Caco-2 (cell line): ENCODE measurements around the gene TAGLN2. TPM values are rescaled to one million over a fixed set of nuclear protein-coding genes. Genes with fewer than 3 reads are reported as not detected.

ENCODE experiments used
- BruUV-seq: library from RNA; stranded (reverse); fragments of 400-500 nt; replicated peaks from 2 replicates; lab custom pipeline; 2021; lab: Mats Ljungman, UMichigan
- CTCF ChIA-PET: fragments of 300-600 bp; sonication (Branson Sonifier 250); formaldehyde crosslinking; loops from one replicate; lab custom pipeline; 2022; ENCODE audit warnings: antibody characterized with exemption; lab: Charles Lee
- POLR2A ChIA-PET: fragments of 300-600 bp; sonication (Branson Sonifier 250); formaldehyde crosslinking; loops from one replicate; lab custom pipeline; 2022; ENCODE audit warnings: antibody characterized with exemption; lab: Charles Lee
- DNase-seq, 2 experiments: peaks; one replicate each; pipeline versions ENCODE4 v3.0.0 to v3.0.0-alpha.2; 2020 to 2022
- H3K27me3 ChIP-seq: replicated peaks from 2 replicates; pipeline ENCODE4 v1.6.0; 2011; ENCODE audit warnings: low read length; ENCODE audit not compliant: control insufficient read depth, insufficient read depth
- H3K36me3 ChIP-seq: 2 replicates; pipeline ENCODE4 v1.5.1; 2011; ENCODE audit warnings: low read length; ENCODE audit not compliant: control insufficient read depth, insufficient read depth
- H3K4me1 ChIP-seq: fragments of 250-450 bp; sonication (Bioruptor Pico); 2 replicates; pipeline ENCODE4 v1.5.1; 2020; ENCODE audit warnings: mild to moderate bottlenecking
- H3K4me3 ChIP-seq: 2 replicates; pipeline ENCODE4 v1.5.1; 2011; ENCODE audit warnings: low read depth, mild to moderate bottlenecking, control low read depth, low read length
- H3K9me3 ChIP-seq: fragments of 250-450 bp; sonication (Bioruptor Pico); 2 replicates; pipeline ENCODE4 v1.5.1; 2020; ENCODE audit warnings: mild to moderate bottlenecking, moderate library complexity
- H3K27ac Mint-ChIP-seq: one replicate; pipeline ENCODE4 v1.8.0; 2022; ENCODE audit warnings: mixed read lengths; ENCODE audit not compliant: unreplicated experiment
- H3K27me3 Mint-ChIP-seq: one replicate; pipeline ENCODE4 v1.8.0; 2022; ENCODE audit warnings: mixed read lengths; ENCODE audit not compliant: insufficient read depth, unreplicated experiment
- H3K36me3 Mint-ChIP-seq: one replicate; pipeline ENCODE4 v1.8.0; 2022; ENCODE audit warnings: mild to moderate bottlenecking, mixed read lengths; ENCODE audit not compliant: insufficient read depth, unreplicated experiment
- H3K4me1 Mint-ChIP-seq: one replicate; pipeline ENCODE4 v1.8.0; 2022; ENCODE audit warnings: low read depth, mixed read lengths; ENCODE audit not compliant: unreplicated experiment
- H3K4me3 Mint-ChIP-seq: one replicate; pipeline ENCODE4 v1.8.0; 2022; ENCODE audit warnings: mild to moderate bottlenecking, moderate library complexity, mixed read lengths; ENCODE audit not compliant: unreplicated experiment
- H3K9me3 Mint-ChIP-seq: one replicate; pipeline ENCODE4 v1.8.0; 2022; ENCODE audit warnings: mixed read lengths; ENCODE audit not compliant: unreplicated experiment
- CTCF ChIP-seq, 2 experiments: fragments of 200-600 bp in 1 of 2; IDR thresholded peaks; 1 replicate in 1 of 2; 2 replicates in 1 of 2; pipeline versions ENCODE4 v1.5.1 to v1.8.0; 2011 to 2022; ENCODE audit warnings: antibody characterized with exemption in 1 of 2, control low read depth in 1 of 2, inconsistent platforms in 1 of 2, low read depth in 1 of 2, low read length in 1 of 2, mild to moderate bottlenecking in 1 of 2, moderate library complexity in 1 of 2; ENCODE audit not compliant: insufficient read depth in 1 of 2, severe bottlenecking in 1 of 2, unreplicated experiment in 1 of 2
- intact Hi-C: fragments of 100-400 bp; cut with micrococcal nuclease; formaldehyde crosslinking; loops from one replicate; pipeline ENCODE4 v1.10.0; 2022; ENCODE audit not compliant: unreplicated experiment
- total RNA-seq: library from RNA; stranded (reverse); gene quantifications from 2 replicates; pipeline ENCODE4 v1.2.3, GENCODE V29; 2022

TAGLN2 gene
- total RNA-seq, 1 experiment from 2014 or later: 531 TPM

GRCh38 chr1:159942632-159943277 is 17.4 kb upstream of the TAGLN2 start:
- Histone ChIP-seq H3K4me3 (no peak overlapping the region), H3K36me3 (no peaks in the 10 kb centered on the region), H3K9me3 (no peaks in the 10 kb centered on the region), H3K27me3 (no peaks in the 10 kb centered on the region), H3K4me1 (peaks cover 58% of the 10 kb centered on the region)
- Mint-ChIP-seq H3K4me1 (peaks cover 59% of the 10 kb centered on the region), H3K9me3 (no peaks in the 10 kb centered on the region), H3K4me3 (no peak overlapping the region), H3K27ac (no peak overlapping the region), H3K36me3 (peaks cover 10% of the 10 kb centered on the region), H3K27me3 (no peaks in the 10 kb centered on the region)
- POLR2A ChIA-PET: no interaction called here
- no TSS peak for BruUV-seq
- intact Hi-C loops: no loop called here
- TF ChIP-seq CTCF (IDR thresholded peaks at IDR 0.05; ENCODE audit: insufficient read depth in 1 of 2, low read depth in 1 of 2, low read length in 1 of 2, severe bottlenecking in 1 of 2, unreplicated experiment in 1 of 2): no peak
- CTCF ChIA-PET: no interaction called here
- no peak for DNase-seq

- Histone ChIP-seq H3K36me3 (no peaks in the 10 kb centered on the region), H3K4me3 (no peak overlapping the region), H3K4me1 (peaks cover 67% of the 10 kb centered on the region), H3K9me3 (no peaks in the 10 kb centered on the region), H3K27me3 (no peaks in the 10 kb centered on the region)
- ChIA-PET POLR2A (no interaction called here), CTCF (interaction anchor here (10.1 kb wide), 1 partner anchor 64 kb away, joined by 129 read pairs; no protein-coding TSS in a partner anchor)
- H3K36me3 Mint-ChIP-seq: peaks cover 10% of the 10 kb centered on the region
- peak overlapping the region; percentile 10 for H3K4me3 Mint-ChIP-seq
- intact Hi-C loops: no loop called here
- peaks cover 60% of the 10 kb centered on the region for H3K4me1 Mint-ChIP-seq
- no peaks in the 10 kb centered on the region for H3K9me3 Mint-ChIP-seq
- no peak overlapping the region for H3K27ac Mint-ChIP-seq
- TF ChIP-seq CTCF (IDR thresholded peaks at IDR 0.05; ENCODE audit: insufficient read depth in 1 of 2, low read depth in 1 of 2, low read length in 1 of 2, severe bottlenecking in 1 of 2, unreplicated experiment in 1 of 2): no peak
- BruUV-seq: no TSS peak
- no peaks in the 10 kb centered on the region for H3K27me3 Mint-ChIP-seq
- DNase-seq: no peak
Observed at GRCh38 chr1:159941591-159942560, 16.6 kb upstream of the TAGLN2 start.

GRCh38 chr1:159941141-159941540 is 15.8 kb upstream of the TAGLN2 start:
- TF ChIP-seq CTCF (IDR thresholded peaks at IDR 0.05; ENCODE audit: insufficient read depth in 1 of 2, low read depth in 1 of 2, low read length in 1 of 2, severe bottlenecking in 1 of 2, unreplicated experiment in 1 of 2): no peak
- intact Hi-C loops: no loop called here
- Mint-ChIP-seq H3K27me3 (no peaks in the 10 kb centered on the region), H3K4me1 (peaks cover 66% of the 10 kb centered on the region), H3K36me3 (peaks cover 15% of the 10 kb centered on the region), H3K4me3 (no peak overlapping the region), H3K27ac (peak overlapping the region; percentile 73), H3K9me3 (no peaks in the 10 kb centered on the region)
- peaks cover 67% of the 10 kb centered on the region for H3K4me1 ChIP-seq
- H3K27me3 ChIP-seq: no peaks in the 10 kb centered on the region
- ChIA-PET POLR2A (no interaction called here), CTCF (interaction anchor here (10.1 kb wide), 1 partner anchor 65 kb away, joined by 129 read pairs; no protein-coding TSS in a partner anchor)
- BruUV-seq: no TSS peak
- no peak for DNase-seq
- no peak overlapping the region for H3K4me3 ChIP-seq
- H3K9me3 ChIP-seq: no peaks in the 10 kb centered on the region
- H3K36me3 ChIP-seq: no peaks in the 10 kb centered on the region; the same call in 1 of the 2 replicates
